ENCODE results near the gene EML2.

Gene EML2

GRCh38 chr19:45564131-45564780, 74.9 kb downstream of the EML2 start:
- Histone ChIP-seq H3K27ac (no peak overlapping the region), H3K4me3 (no peak overlapping the region)
- no peak for TF ChIP-seq CTCF (IDR thresholded peaks at IDR 0.05)
- DNase-seq (ENCODE audit: low spot score) = no peak

- Histone ChIP-seq H3K27ac (no peak overlapping the region), H3K4me3 (no peak overlapping the region)
- DNase-seq (ENCODE audit: low spot score) = no peak
- TF ChIP-seq CTCF (IDR thresholded peaks at IDR 0.05) = no peak
Observed at GRCh38 chr19:45560686-45561085, 78.5 kb downstream of the EML2 start.

- TF ChIP-seq CTCF (IDR thresholded peaks at IDR 0.05) = no peak
- Histone ChIP-seq H3K4me3 (no peak overlapping the region), H3K27ac (no peak overlapping the region)
- DNase-seq (ENCODE audit: low spot score) = no peak
Observed at GRCh38 chr19:45560038-45560437, 79.2 kb downstream of the EML2 start.
